ENCODE measurements around the gene ACSBG1. TPM values are rescaled to one million over a fixed set of nuclear protein-coding genes. Genes with fewer than 3 reads are reported as not detected.

ACSBG1 gene
- total RNA-seq, 4 donors from 2014 or later, result 0.67 to 6.4 (median 1.9) TPM

DNA sequence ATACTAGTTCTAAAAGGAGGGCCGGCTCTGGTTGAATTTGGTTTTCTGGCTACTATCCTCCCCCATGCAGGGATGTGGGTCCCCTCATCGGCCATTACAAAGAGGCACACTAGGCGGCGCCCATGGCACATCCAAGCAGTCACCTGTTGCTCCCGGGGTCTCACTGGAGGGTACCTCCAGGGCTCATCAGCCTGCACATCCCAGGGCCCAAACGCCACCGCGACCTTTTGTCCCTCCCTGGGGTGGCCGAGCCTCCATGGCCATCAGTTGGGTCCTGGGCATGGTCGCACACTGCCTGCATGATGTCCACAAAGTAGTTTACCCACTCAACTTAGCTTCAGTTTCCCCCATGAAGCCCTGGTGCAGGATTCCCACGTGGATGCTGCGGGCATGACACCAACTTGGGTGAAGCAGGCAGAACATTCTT is 56.9 kb downstream of the ACSBG1 start:
- H3K9me3 ChIP-seq, result no peaks in the 10 kb centered on the region
- no peak overlapping the region for H3K27ac ChIP-seq
- H3K4me1 ChIP-seq, result peaks cover 0 to 4% (median 0%) of the 10 kb centered on the region in 3 donors
- H3K4me3 ChIP-seq, result no peak overlapping the region
- peaks cover 0 to 22% of the 10 kb centered on the region in 2 donors for H3K36me3 ChIP-seq
- WGBS, 2 donors (ENCODE audit: low coverage in 1 of 2), result 22 to 62% methylated on average over 2 to 11 of the region's 12 CpGs
- ATAC-seq, result no peak
- no peak for TF ChIP-seq POLR2AphosphoS5 (IDR thresholded peaks at IDR 0.05)
- TF ChIP-seq, protein P1, sequence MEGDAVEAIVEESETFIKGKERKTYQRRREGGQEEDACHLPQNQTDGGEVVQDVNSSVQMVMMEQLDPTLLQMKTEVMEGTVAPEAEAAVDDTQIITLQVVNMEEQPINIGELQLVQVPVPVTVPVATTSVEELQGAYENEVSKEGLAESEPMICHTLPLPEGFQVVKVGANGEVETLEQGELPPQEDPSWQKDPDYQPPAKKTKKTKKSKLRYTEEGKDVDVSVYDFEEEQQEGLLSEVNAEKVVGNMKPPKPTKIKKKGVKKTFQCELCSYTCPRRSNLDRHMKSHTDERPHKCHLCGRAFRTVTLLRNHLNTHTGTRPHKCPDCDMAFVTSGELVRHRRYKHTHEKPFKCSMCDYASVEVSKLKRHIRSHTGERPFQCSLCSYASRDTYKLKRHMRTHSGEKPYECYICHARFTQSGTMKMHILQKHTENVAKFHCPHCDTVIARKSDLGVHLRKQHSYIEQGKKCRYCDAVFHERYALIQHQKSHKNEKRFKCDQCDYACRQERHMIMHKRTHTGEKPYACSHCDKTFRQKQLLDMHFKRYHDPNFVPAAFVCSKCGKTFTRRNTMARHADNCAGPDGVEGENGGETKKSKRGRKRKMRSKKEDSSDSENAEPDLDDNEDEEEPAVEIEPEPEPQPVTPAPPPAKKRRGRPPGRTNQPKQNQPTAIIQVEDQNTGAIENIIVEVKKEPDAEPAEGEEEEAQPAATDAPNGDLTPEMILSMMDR (IDR thresholded peaks at IDR 0.05), result peak in 3 of 4 experiments; percentile 36 to 70 (median 44)
- H3K27me3 ChIP-seq, result no peaks in the 10 kb centered on the region

DNA sequence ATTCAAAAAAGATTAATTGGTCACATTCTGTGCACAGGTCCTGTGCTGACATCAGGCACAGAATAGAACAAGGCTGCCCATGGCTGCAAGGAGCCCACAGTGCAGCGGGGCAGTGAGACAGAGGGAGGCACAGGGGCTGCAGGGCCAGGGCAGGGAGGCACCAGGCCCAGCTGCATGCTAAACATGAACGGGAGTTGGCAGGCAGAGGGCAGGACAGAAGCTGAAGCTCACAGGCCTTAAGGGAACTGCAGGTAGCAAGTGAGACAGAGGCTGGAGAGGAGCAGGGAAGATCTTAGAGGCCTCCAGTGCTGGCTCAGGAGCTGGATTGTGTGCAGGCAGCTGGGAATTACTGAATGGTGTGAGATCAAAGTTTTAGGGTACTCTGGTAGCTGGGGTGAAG is 59.0 kb downstream of the ACSBG1 start:
- TF ChIP-seq POLR2AphosphoS5 (IDR thresholded peaks at IDR 0.05), result no peak
- 40 to 80% methylated on average over 1 of the region's 2 CpGs for WGBS, 2 donors (ENCODE audit: low coverage in 1 of 2)

DNA sequence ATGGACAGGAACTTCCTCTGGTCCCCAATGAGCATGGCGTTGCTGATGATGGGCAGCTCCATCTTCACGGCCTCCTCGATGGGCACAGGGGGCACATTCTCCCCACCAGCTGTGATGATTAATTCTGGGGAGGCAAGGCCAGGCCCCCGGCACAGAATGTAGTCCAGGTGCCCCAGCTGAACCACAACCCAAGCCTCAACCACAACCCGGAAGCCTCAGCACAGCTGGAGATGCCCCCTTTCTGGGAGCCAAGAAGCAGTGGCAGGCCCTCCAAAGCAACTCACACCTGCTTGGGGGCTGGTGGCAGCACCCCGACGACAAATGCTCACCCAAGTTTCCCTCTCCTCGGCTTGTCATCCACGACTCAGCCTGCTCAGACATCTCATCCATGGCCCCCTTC is 60.0 kb downstream of the ACSBG1 start:
- 61% methylated on average over 4 of the region's 9 CpGs; no CpG with 5 or more reads in 1 of the 2 donors for WGBS, 2 donors (ENCODE audit: low coverage in 1 of 2)
- no peak overlapping the region for H3K4me3 ChIP-seq
- no peak for ATAC-seq
- peaks cover 0 to 52% of the 10 kb centered on the region in 2 donors for H3K36me3 ChIP-seq
- H3K4me1 ChIP-seq, result peaks cover 0 to 4% (median 0%) of the 10 kb centered on the region in 3 donors
- no peaks in the 10 kb centered on the region for H3K9me3 ChIP-seq
- no peaks in the 10 kb centered on the region for H3K27me3 ChIP-seq
- TF ChIP-seq POLR2A (IDR thresholded peaks at IDR 0.05), result no peak
- TF ChIP-seq POLR2AphosphoS5 (IDR thresholded peaks at IDR 0.05), result no peak
- TF ChIP-seq, protein P1 (IDR thresholded peaks at IDR 0.05), result no peak
- no peak for TF ChIP-seq EP300 (IDR thresholded peaks at IDR 0.05)
- H3K27ac ChIP-seq, result no peak overlapping the region

More for the DNA sequence above, 59.0 kb downstream of the ACSBG1 start:
- peaks cover 0 to 43% of the 10 kb centered on the region in 2 donors for H3K36me3 ChIP-seq
- H3K4me3 ChIP-seq, result no peak overlapping the region
- no peak overlapping the region for H3K27ac ChIP-seq
- ATAC-seq, result no peak
- H3K4me1 ChIP-seq, result peaks cover 0 to 4% (median 0%) of the 10 kb centered on the region in 3 donors
- H3K27me3 ChIP-seq, result no peaks in the 10 kb centered on the region
- no peaks in the 10 kb centered on the region for H3K9me3 ChIP-seq

DNA sequence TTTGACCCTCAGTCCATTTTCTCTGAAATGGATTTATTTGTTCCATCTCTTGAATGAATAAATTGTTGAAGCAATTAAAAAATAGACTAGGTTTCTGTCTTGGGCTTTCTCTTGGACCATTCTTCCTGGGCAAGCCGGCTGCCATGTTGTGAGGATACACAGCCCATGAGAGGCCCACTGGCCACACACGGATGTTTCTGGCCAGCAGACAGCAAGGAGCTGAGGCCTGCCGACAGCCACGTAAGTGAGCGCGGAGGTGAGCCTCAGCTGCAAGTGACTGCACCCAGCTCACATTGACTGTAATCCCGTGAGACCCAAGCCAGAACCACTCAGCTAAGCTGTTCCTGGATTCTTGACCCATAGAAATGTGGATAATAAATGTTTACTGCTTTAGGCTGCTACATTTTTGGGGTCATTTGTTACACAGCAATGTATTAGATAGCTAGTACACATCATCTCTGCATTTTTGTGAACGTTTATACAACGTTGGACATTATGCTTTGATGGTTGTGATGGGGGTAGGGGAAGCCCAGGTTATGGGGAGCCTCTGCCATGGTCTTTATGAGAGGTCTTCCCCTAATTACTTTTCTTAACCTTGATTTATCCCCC is 62.4 kb downstream of the ACSBG1 start:
- no peaks in the 10 kb centered on the region for H3K27me3 ChIP-seq
- H3K4me3 ChIP-seq, result no peak overlapping the region
- no peaks in the 10 kb centered on the region for H3K9me3 ChIP-seq
- peaks cover 0 to 76% of the 10 kb centered on the region in 2 donors for H3K36me3 ChIP-seq
- no peak overlapping the region for H3K27ac ChIP-seq
- TF ChIP-seq POLR2AphosphoS5 (IDR thresholded peaks at IDR 0.05), result no peak
- no peak for TF ChIP-seq EP300 (IDR thresholded peaks at IDR 0.05)
- TF ChIP-seq, protein P1 (IDR thresholded peaks at IDR 0.05), result no peak
- TF ChIP-seq POLR2A (IDR thresholded peaks at IDR 0.05), result no peak
- 80 to 92% methylated on average over 2 to 4 of the region's 9 CpGs for WGBS, 2 donors (ENCODE audit: low coverage in 1 of 2)
- no peak for ATAC-seq
- no peaks in the 10 kb centered on the region for H3K4me1 ChIP-seq

DNA sequence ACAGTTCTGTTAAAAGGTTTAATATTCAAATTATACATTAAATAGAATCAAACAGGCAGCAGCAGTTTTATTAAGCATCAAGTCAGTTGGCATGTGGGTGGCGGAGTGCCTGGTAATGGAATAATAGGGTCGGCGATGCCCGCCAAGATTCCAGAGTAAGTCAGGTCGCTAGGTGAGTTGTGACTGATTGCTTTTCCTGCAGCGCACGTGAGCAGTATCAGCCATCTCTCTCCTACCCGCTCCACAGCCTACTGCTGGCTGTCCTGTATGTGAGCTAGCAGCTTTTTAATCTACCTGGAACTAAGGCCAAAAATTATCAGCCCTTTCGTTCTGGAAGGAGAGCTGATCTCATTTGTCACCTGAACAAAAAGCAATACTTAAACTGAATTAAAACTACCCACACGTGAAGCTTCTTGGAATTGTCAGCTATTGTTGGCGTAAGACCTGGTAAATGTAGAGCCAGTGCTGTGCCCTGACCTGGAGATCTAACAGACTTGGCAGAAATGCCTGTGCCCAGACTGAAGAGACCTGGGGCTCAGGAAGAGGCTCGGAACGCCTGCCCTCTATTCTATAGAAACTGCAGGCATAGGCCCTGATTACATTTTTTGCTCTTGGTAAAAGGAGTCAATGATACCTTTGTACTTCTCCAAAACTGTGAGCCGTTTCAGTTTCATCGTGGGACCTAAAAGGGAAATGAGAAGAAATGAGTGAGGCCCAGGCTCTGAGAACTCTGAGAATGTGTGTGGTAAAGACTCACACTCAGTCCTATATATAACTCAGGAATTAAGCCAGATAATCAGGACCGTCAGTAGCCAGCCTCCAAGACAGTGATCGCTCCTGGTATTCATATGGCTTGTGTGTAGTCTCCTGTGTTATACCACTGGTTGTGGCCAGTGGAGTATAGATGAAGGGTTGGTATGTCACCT is 63.3 kb downstream of the ACSBG1 start:
- H3K27me3 ChIP-seq, result no peaks in the 10 kb centered on the region
- H3K36me3 ChIP-seq, result peaks cover 0 to 85% of the 10 kb centered on the region in 2 donors
- no peak for ATAC-seq
- H3K27ac ChIP-seq, result no peak overlapping the region
- TF ChIP-seq POLR2AphosphoS5 (IDR thresholded peaks at IDR 0.05) (no peak), EP300 (IDR thresholded peaks at IDR 0.05) (no peak), POLR2A (IDR thresholded peaks at IDR 0.05) (no peak)
- TF ChIP-seq, protein P1 (IDR thresholded peaks at IDR 0.05), result no peak
- WGBS, 2 donors (ENCODE audit: low coverage in 1 of 2), result 78% methylated on average over 14 of the region's 17 CpGs; no CpG with 5 or more reads in 1 of the 2 donors
- no peak overlapping the region for H3K4me3 ChIP-seq
- no peaks in the 10 kb centered on the region for H3K4me1 ChIP-seq
- H3K9me3 ChIP-seq, result no peaks in the 10 kb centered on the region

Data from gastroesophageal sphincter (tissue), 4 donors.